ENCODE measurements around the gene EVPL. TPM values are rescaled to one million over a fixed set of nuclear protein-coding genes. Genes with fewer than 3 reads are reported as not detected.

The EVPL gene
- total RNA-seq, 1 donor from 2014 or later = not detected

- no peak for DNase-seq (ENCODE audit: low spot score)
- Mint-ChIP-seq H3K36me3 (no peaks in the 10 kb centered on the region), H3K27me3 (ENCODE audit: insufficient read depth, low read depth) (peaks cover 14% of the 10 kb centered on the region), H3K4me3 (no peak overlapping the region), H3K4me1 (peaks cover 6% of the 10 kb centered on the region), H3K9me3 (no peaks in the 10 kb centered on the region), H3K27ac (no peak overlapping the region)
- no peak overlapping the region for H3K27ac ChIP-seq
- H3K4me3 ChIP-seq = no peak overlapping the region
- no peaks in the 10 kb centered on the region for H3K27me3 ChIP-seq
- H2AFZ ChIP-seq (replicated peaks) = no peak overlapping the region
- no peaks in the 10 kb centered on the region for H3K4me1 ChIP-seq
- no peaks in the 10 kb centered on the region for H3K9me3 ChIP-seq (ENCODE audit: low read depth)
- no peak overlapping the region for H3K4me2 ChIP-seq
- no peaks in the 10 kb centered on the region for H3K79me2 ChIP-seq (ENCODE audit: low read depth)
- no peaks in the 10 kb centered on the region for H3K36me3 ChIP-seq
- TF ChIP-seq, protein P1, sequence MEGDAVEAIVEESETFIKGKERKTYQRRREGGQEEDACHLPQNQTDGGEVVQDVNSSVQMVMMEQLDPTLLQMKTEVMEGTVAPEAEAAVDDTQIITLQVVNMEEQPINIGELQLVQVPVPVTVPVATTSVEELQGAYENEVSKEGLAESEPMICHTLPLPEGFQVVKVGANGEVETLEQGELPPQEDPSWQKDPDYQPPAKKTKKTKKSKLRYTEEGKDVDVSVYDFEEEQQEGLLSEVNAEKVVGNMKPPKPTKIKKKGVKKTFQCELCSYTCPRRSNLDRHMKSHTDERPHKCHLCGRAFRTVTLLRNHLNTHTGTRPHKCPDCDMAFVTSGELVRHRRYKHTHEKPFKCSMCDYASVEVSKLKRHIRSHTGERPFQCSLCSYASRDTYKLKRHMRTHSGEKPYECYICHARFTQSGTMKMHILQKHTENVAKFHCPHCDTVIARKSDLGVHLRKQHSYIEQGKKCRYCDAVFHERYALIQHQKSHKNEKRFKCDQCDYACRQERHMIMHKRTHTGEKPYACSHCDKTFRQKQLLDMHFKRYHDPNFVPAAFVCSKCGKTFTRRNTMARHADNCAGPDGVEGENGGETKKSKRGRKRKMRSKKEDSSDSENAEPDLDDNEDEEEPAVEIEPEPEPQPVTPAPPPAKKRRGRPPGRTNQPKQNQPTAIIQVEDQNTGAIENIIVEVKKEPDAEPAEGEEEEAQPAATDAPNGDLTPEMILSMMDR (IDR thresholded peaks at IDR 0.05) = no peak
- no peak for TF ChIP-seq EZH2 (IDR thresholded peaks at IDR 0.05)
- TF ChIP-seq EZH2phosphoT487 (IDR thresholded peaks at IDR 0.05) = no peak
- H3K9ac ChIP-seq = no peak overlapping the region
- no peaks in the 10 kb centered on the region for H4K20me1 ChIP-seq (ENCODE audit: low read depth)
- H3F3A ChIP-seq (ENCODE audit: low read depth) = no peaks in the 10 kb centered on the region
These were observed 18.3 kb downstream of the EVPL start for GRCh38 chr17:76008630-76009425.

DNA sequence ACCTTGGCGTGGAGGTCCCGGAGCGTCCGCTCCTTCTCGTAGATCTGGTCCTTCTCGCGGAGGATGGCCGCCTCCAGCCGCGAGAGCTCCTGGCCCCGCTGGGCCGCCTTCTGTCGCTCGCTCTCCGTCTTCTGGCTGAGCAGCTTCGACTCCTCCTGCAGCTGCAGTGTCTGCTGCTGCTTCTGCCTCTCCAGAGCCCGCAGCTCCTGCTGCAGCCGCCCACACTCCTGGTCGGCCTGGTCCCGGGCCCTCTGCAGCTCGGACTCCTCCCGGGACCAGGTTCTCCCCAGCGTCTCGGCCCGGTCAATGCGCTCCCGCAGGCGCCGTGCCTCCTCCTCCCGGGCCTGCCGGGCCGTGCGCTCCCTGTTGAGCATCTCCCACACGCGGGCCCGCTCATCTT, 18.9 kb downstream of the EVPL start:
- H3K36me3 Mint-ChIP-seq = no peaks in the 10 kb centered on the region
- H3K4me1 ChIP-seq = no peaks in the 10 kb centered on the region
- H3K79me2 ChIP-seq (ENCODE audit: low read depth) = no peaks in the 10 kb centered on the region
- no peak overlapping the region for H3K27ac ChIP-seq
- H3K9me3 ChIP-seq (ENCODE audit: low read depth) = no peaks in the 10 kb centered on the region
- no peak overlapping the region for H3K4me3 Mint-ChIP-seq
- no peak overlapping the region for H3K4me3 ChIP-seq
- no peaks in the 10 kb centered on the region for H3F3A ChIP-seq (ENCODE audit: low read depth)
- H2AFZ ChIP-seq (replicated peaks) = no peak overlapping the region
- H3K27ac Mint-ChIP-seq = no peak overlapping the region
- peaks cover 13% of the 10 kb centered on the region for H3K27me3 Mint-ChIP-seq (ENCODE audit: insufficient read depth, low read depth)
- TF ChIP-seq EZH2 (IDR thresholded peaks at IDR 0.05) (no peak), EZH2phosphoT487 (IDR thresholded peaks at IDR 0.05) (no peak)
- TF ChIP-seq, protein P1 (IDR thresholded peaks at IDR 0.05) = no peak
- DNase-seq (ENCODE audit: low spot score) = no peak
- H3K27me3 ChIP-seq = no peaks in the 10 kb centered on the region
- no peak overlapping the region for H3K9ac ChIP-seq
- no peak overlapping the region for H3K4me2 ChIP-seq
- H3K4me1 Mint-ChIP-seq = peaks cover under 1% of the 10 kb centered on the region
- no peaks in the 10 kb centered on the region for H3K9me3 Mint-ChIP-seq
- no peaks in the 10 kb centered on the region for H4K20me1 ChIP-seq (ENCODE audit: low read depth)
- H3K36me3 ChIP-seq = no peaks in the 10 kb centered on the region

DNA sequence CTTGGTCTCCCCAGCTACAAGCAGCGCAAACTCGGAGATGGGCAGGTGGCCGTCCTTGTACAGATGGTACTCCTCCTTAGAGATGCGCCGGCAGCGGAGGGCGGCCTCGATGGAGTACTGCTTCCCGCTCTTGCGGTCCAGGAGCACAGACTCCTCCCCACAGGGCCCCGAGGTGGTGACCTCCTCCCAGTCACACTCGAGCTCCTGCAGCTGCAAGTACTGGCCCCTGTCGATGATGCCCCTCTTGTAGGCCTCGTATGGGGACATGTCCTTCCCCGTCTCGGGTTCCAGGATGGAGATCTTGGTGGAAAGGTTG, 19.3 kb downstream of the EVPL start:
- Histone ChIP-seq H3K4me2 (no peak overlapping the region), H3K4me1 (no peaks in the 10 kb centered on the region), H3K36me3 (no peaks in the 10 kb centered on the region), H3K4me3 (no peak overlapping the region), H4K20me1 (ENCODE audit: low read depth) (no peaks in the 10 kb centered on the region), H3F3A (ENCODE audit: low read depth) (no peaks in the 10 kb centered on the region), H2AFZ (replicated peaks) (no peak overlapping the region), H3K9ac (no peak overlapping the region), H3K9me3 (ENCODE audit: low read depth) (no peaks in the 10 kb centered on the region), H3K27ac (no peak overlapping the region), H3K27me3 (no peaks in the 10 kb centered on the region), H3K79me2 (ENCODE audit: low read depth) (no peaks in the 10 kb centered on the region)
- Mint-ChIP-seq H3K27ac (no peak overlapping the region), H3K9me3 (no peaks in the 10 kb centered on the region), H3K27me3 (ENCODE audit: insufficient read depth, low read depth) (peaks cover 10% of the 10 kb centered on the region), H3K36me3 (no peaks in the 10 kb centered on the region), H3K4me1 (no peaks in the 10 kb centered on the region), H3K4me3 (no peak overlapping the region)
- TF ChIP-seq, protein P1 (IDR thresholded peaks at IDR 0.05) = no peak
- no peak for TF ChIP-seq EZH2 (IDR thresholded peaks at IDR 0.05)
- DNase-seq (ENCODE audit: low spot score) = no peak

Data from neural progenitor cell (in vitro differentiated cells).